ENCODE data around the gene TMEM181. TPM values are rescaled to one million over a fixed set of nuclear protein-coding genes. Genes with fewer than 3 reads are reported as not detected.

The TMEM181 gene
- total RNA-seq, result 10 to 100 TPM; 13.9 to 14.4 TPM

GRCh38 chr6:158559895-158560835, at the start of gene TMEM181:
TSS of gene TMEM181 (plus strand) at chr6:158560091. CDS start at chr6:158560225, 134 bp downstream.
- H3K36me3 ChIP-seq, result no peaks in the 10 kb centered on the region
- peak within 1 kb of the TSS; percentile 86 to 87 for H3K27ac ChIP-seq
- peak within 1 kb of the TSS; percentile 92 to 95 for H3K4me3 ChIP-seq
- H3K4me1 ChIP-seq, result peaks cover 2 to 23% of the 10 kb centered on the region in 2 donors
- peak; percentile 74 for DNase-seq (ENCODE audit: low spot score)
- H3K9me3 ChIP-seq, result no peaks in the 10 kb centered on the region
- TF ChIP-seq CTCF (IDR thresholded peaks at IDR 0.05), result peak in 1 of 2 donors; percentile 23
- no peaks in the 10 kb centered on the region for H3K27me3 ChIP-seq

GRCh38 chr6:158512809-158513208, 47.1 kb upstream of the TMEM181 start:
- Histone ChIP-seq H3K4me1 (peaks cover 0 to 6% of the 10 kb centered on the region in 2 donors), H3K9me3 (no peaks in the 10 kb centered on the region), H3K4me3 (no peak overlapping the region), H3K27ac (no peak overlapping the region), H3K27me3 (no peaks in the 10 kb centered on the region), H3K36me3 (no peaks in the 10 kb centered on the region)
- no peak for DNase-seq (ENCODE audit: low spot score)
- TF ChIP-seq CTCF (IDR thresholded peaks at IDR 0.05), result no peak

- Histone ChIP-seq H3K27ac (no peak overlapping the region), H3K9me3 (no peaks in the 10 kb centered on the region), H3K4me3 (no peak overlapping the region), H3K27me3 (no peaks in the 10 kb centered on the region), H3K4me1 (peaks cover 0 to 19% of the 10 kb centered on the region in 2 donors), H3K36me3 (no peaks in the 10 kb centered on the region)
- no peak for TF ChIP-seq CTCF (IDR thresholded peaks at IDR 0.05)
- no peak for DNase-seq (ENCODE audit: low spot score)
Measured at GRCh38 chr6:158514176-158514575, 45.7 kb upstream of the TMEM181 start.

GRCh38 chr6:158514991-158515390, 44.9 kb upstream of the TMEM181 start:
- H3K27ac ChIP-seq, result no peak overlapping the region
- DNase-seq (ENCODE audit: low spot score), result no peak
- no peak overlapping the region for H3K4me3 ChIP-seq
- TF ChIP-seq CTCF (IDR thresholded peaks at IDR 0.05), result no peak
- no peaks in the 10 kb centered on the region for H3K27me3 ChIP-seq
- H3K4me1 ChIP-seq, result peaks cover 0 to 19% of the 10 kb centered on the region in 2 donors
- no peaks in the 10 kb centered on the region for H3K9me3 ChIP-seq
- no peaks in the 10 kb centered on the region for H3K36me3 ChIP-seq

GRCh38 chr6:158516098-158516497, 43.8 kb upstream of the TMEM181 start:
- TF ChIP-seq CTCF (IDR thresholded peaks at IDR 0.05), result no peak
- Histone ChIP-seq H3K27me3 (no peaks in the 10 kb centered on the region), H3K4me3 (no peak overlapping the region), H3K27ac (no peak overlapping the region), H3K4me1 (peaks cover 0 to 19% of the 10 kb centered on the region in 2 donors), H3K36me3 (no peaks in the 10 kb centered on the region), H3K9me3 (no peaks in the 10 kb centered on the region)
- DNase-seq (ENCODE audit: low spot score), result no peak
